Mesenchymal stem cell (in vitro differentiated cells and primary cell): ENCODE data around the gene RAMP1.
"Not testable (repeated sequence)": the region's sequence is repeated elsewhere in the genome, so short reads cannot be mapped to it uniquely, and the experiment has no call there.

Experiments used
- DNase-seq: peaks from one replicate; pipeline ENCODE4 v3.0.0-alpha.2; 2013
- H2AFZ ChIP-seq: one replicate; pipeline ENCODE4 v1.6.1; 2013; ENCODE audit warnings: low read depth, mild to moderate bottlenecking, control low read depth, inconsistent platforms, low read length, moderate library complexity
- H2AK5ac ChIP-seq: 2 replicates; pipeline ENCODE4 v1.6.1; 2013; ENCODE audit warnings: low read length, moderate library complexity, mild to moderate bottlenecking, inconsistent platforms; ENCODE audit not compliant: severe bottlenecking
- H2BK120ac ChIP-seq: one replicate; pipeline ENCODE4 v1.6.1; 2013; ENCODE audit warnings: low read depth, mild to moderate bottlenecking, inconsistent platforms, low read length, moderate library complexity
- H2BK12ac ChIP-seq, 2 experiments: one replicate each; pipeline ENCODE4 v1.6.1; 2013; ENCODE audit warnings: inconsistent platforms in 2 of 2, low read length in 2 of 2, mild to moderate bottlenecking in 2 of 2, moderate library complexity in 2 of 2, control low read depth in 1 of 2
- H2BK15ac ChIP-seq: one replicate; pipeline ENCODE4 v1.6.1; 2013; ENCODE audit warnings: mild to moderate bottlenecking, low read depth, inconsistent platforms; ENCODE audit not compliant: poor library complexity, severe bottlenecking
- H2BK5ac ChIP-seq: 2 replicates; pipeline ENCODE4 v1.6.1; 2013; ENCODE audit warnings: low read depth, mild to moderate bottlenecking, low read length, control low read depth, inconsistent platforms; ENCODE audit not compliant: poor library complexity, severe bottlenecking
- H3K14ac ChIP-seq, 2 experiments: one replicate each; pipeline ENCODE4 v1.6.1; 2013; ENCODE audit warnings: inconsistent platforms in 2 of 2, low read length in 2 of 2, control low read depth in 1 of 2, mild to moderate bottlenecking in 1 of 2, moderate library complexity in 1 of 2
- H3K18ac ChIP-seq, 2 experiments: one replicate each; pipeline ENCODE4 v1.6.1; 2013; ENCODE audit warnings: inconsistent platforms in 2 of 2, low read length in 2 of 2, control low read depth in 1 of 2, low read depth in 1 of 2, mild to moderate bottlenecking in 1 of 2
- H3K23ac ChIP-seq, 2 experiments: one replicate each; pipeline ENCODE4 v1.6.1; 2013; ENCODE audit warnings: inconsistent platforms in 2 of 2, low read length in 2 of 2, mild to moderate bottlenecking in 2 of 2, moderate library complexity in 2 of 2, control low read depth in 1 of 2
- H3K27ac ChIP-seq: 2 replicates; pipeline ENCODE4 v1.5.1; 2013; ENCODE audit warnings: mild to moderate bottlenecking, moderate library complexity, low read length, control low read depth, inconsistent platforms; ENCODE audit not compliant: poor library complexity, severe bottlenecking
- H3K27me3 ChIP-seq, 2 experiments: 2 replicates each; pipeline versions ENCODE4 v1.6.1 to v1.7.0; 2013; ENCODE audit warnings: low read length in 2 of 2, mild to moderate bottlenecking in 2 of 2, moderate library complexity in 2 of 2, control low read depth in 1 of 2, inconsistent platforms in 1 of 2; ENCODE audit not compliant: control insufficient read depth in 1 of 2, insufficient read depth in 1 of 2
- H3K36me3 ChIP-seq, 2 experiments: 2 replicates each; pipeline versions ENCODE4 v1.6.1 to v1.7.0; 2013; ENCODE audit warnings: low read length in 2 of 2, control low read depth in 1 of 2, inconsistent platforms in 1 of 2, low read depth in 1 of 2, mild to moderate bottlenecking in 1 of 2; ENCODE audit not compliant: insufficient read depth in 2 of 2, control insufficient read depth in 1 of 2
- H3K4ac ChIP-seq, 2 experiments: one replicate each; pipeline ENCODE4 v1.6.1; 2013; ENCODE audit warnings: inconsistent platforms in 2 of 2, low read length in 2 of 2, mild to moderate bottlenecking in 2 of 2, moderate library complexity in 2 of 2, control low read depth in 1 of 2, low read depth in 1 of 2
- H3K4me1 ChIP-seq: 2 replicates; pipeline ENCODE4 v1.6.1; 2013; ENCODE audit warnings: low read depth, low read length, control low read depth; ENCODE audit not compliant: control insufficient read depth, insufficient read depth
- H3K4me2 ChIP-seq: 2 replicates; pipeline ENCODE4 v1.6.1; 2013; ENCODE audit warnings: low read length, mild to moderate bottlenecking, inconsistent platforms; ENCODE audit not compliant: poor library complexity, severe bottlenecking
- H3K4me3 ChIP-seq, 2 experiments: 2 replicates each; pipeline versions ENCODE4 v1.5.1 to v1.7.0; 2013; ENCODE audit warnings: low read length in 2 of 2, mild to moderate bottlenecking in 2 of 2, control low read depth in 1 of 2, low read depth in 1 of 2; ENCODE audit not compliant: insufficient read depth in 1 of 2
- H3K79me1 ChIP-seq: replicated peaks from 2 replicates; pipeline ENCODE4 v1.6.1; 2013; ENCODE audit warnings: mild to moderate bottlenecking, control low read depth, low read length, inconsistent platforms; ENCODE audit not compliant: poor library complexity, severe bottlenecking
- H3K9ac ChIP-seq: 2 replicates; pipeline ENCODE4 v1.7.0; 2013; ENCODE audit warnings: mild to moderate bottlenecking, low read length, moderate library complexity
- H3K9me3 ChIP-seq: 2 replicates; pipeline ENCODE4 v1.7.0; 2013; ENCODE audit warnings: mild to moderate bottlenecking, low read length; ENCODE audit not compliant: control insufficient read depth
- H4K8ac ChIP-seq: one replicate; pipeline ENCODE4 v1.6.1; 2013; ENCODE audit warnings: inconsistent platforms, mild to moderate bottlenecking, low read length, moderate library complexity
- H4K91ac ChIP-seq: one replicate; pipeline ENCODE4 v1.6.1; 2013; ENCODE audit warnings: mild to moderate bottlenecking, low read length, inconsistent platforms
- WGBS: methylation state at CpG from one replicate; pipeline ENCODE4 v1.1.7; 2013; ENCODE audit warnings: mixed read lengths; 5-methylcytosine and 5-hydroxymethylcytosine counted together

RAMP1 gene

DNA sequence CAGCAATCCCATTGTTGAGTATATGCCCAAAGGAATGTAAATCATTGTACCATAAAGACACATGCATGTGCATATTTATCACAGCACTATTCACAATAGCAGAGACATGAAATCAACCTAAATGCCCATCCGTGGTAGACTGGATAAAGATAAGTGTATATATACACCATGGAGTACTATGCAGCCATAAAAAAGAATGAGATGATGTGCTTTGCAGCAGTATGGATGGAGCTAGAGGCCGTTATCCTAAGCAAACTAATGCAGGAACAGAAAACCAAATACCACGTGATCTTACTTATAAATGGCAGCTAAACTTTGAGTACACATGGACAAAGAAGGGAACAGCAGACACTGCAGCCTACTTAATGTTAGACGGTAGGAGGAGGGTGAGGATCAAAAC is 18.4 kb upstream of the RAMP1 start:
- no peak overlapping the region for H2AK5ac ChIP-seq
- H3K9ac ChIP-seq = no peak overlapping the region
- 85% methylated on average over 4 of the region's 4 CpGs for WGBS
- no peak overlapping the region for H3K4me3 ChIP-seq
- H2BK120ac ChIP-seq = no peak overlapping the region
- no peak overlapping the region for H3K14ac ChIP-seq
- no peaks in the 10 kb centered on the region for H3K79me1 ChIP-seq
- H4K91ac ChIP-seq = no peak overlapping the region
- no peaks in the 10 kb centered on the region for H3K4me1 ChIP-seq
- no peak overlapping the region for H3K18ac ChIP-seq
- H3K36me3 ChIP-seq = no peaks in the 10 kb centered on the region
- H4K8ac ChIP-seq = no peak overlapping the region
- H2BK5ac ChIP-seq = no peak overlapping the region
- no peak for DNase-seq
- H2AFZ ChIP-seq = no peak overlapping the region
- H3K27me3 ChIP-seq = no peaks in the 10 kb centered on the region
- no peak overlapping the region for H2BK12ac ChIP-seq
- no peak overlapping the region for H3K4ac ChIP-seq
- no peak overlapping the region for H3K4me2 ChIP-seq
- H3K27ac ChIP-seq = no peak overlapping the region
- no peak overlapping the region for H2BK15ac ChIP-seq
- no peaks in the 10 kb centered on the region for H3K9me3 ChIP-seq
- H3K23ac ChIP-seq = no peak overlapping the region

DNA sequence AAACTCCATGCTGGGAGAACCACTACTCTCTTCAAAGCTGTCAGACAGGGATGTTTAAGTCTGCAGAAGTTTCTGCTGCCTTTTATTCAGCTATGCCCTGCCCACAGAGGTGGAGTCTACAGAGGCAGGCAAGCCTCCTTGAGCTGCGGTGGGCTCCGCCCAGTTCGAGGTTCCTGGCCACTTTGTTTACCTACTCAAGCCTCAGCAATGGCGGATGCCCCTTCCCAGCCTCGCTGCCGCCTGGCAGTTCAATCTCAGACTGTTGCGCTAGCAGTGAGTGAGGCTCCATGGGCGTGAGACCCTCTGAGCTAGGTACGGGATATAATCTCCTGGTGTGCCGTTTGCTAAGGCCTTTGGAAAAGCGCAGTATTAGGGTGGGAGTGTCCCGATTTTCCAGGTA is 10.5 kb upstream of the RAMP1 start:
- not testable (repeated sequence) for H3K4me2 ChIP-seq, H2BK120ac ChIP-seq, DNase-seq, H2BK12ac ChIP-seq, H3K4me3 ChIP-seq, H2AFZ ChIP-seq, H3K9me3 ChIP-seq, H3K79me1 ChIP-seq, H3K9ac ChIP-seq, H4K91ac ChIP-seq, H3K23ac ChIP-seq, H2BK5ac ChIP-seq, H2AK5ac ChIP-seq, H3K27ac ChIP-seq, H3K4ac ChIP-seq, H4K8ac ChIP-seq, H2BK15ac ChIP-seq, H3K14ac ChIP-seq, H3K18ac ChIP-seq, H3K36me3 ChIP-seq, H3K4me1 ChIP-seq, H3K27me3 ChIP-seq
- 90% methylated on average over 12 of the region's 12 CpGs for WGBS

DNA sequence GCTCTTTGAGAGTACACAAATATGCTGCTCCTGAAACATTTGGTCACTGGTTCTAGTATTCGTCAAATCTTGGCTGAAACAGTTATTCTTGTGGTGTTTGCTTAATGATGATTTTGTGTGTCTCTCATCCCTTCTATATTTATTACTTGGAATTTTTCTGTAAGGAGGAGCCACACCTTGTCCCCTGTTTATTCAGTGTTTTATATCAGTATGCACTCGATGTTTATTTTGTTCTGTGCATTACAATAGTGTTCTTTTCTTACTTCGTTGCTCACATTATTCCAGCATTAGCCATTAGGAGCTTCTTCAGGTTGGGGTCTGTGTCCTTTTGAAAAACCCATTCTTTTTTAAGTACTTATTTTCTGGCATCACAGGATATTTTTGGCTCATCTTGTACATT is 5.1 kb upstream of the RAMP1 start:
- H3K14ac ChIP-seq = no peak overlapping the region
- no peak overlapping the region for H2BK5ac ChIP-seq
- WGBS = 91% methylated on average over 3 of the region's 3 CpGs
- no peak overlapping the region for H2AK5ac ChIP-seq
- H3K79me1 ChIP-seq = no peaks in the 10 kb centered on the region
- H3K36me3 ChIP-seq = no peaks in the 10 kb centered on the region
- DNase-seq = no peak
- no peak overlapping the region for H3K23ac ChIP-seq
- H3K9ac ChIP-seq = no peak overlapping the region
- no peak overlapping the region for H2AFZ ChIP-seq
- H3K9me3 ChIP-seq = no peaks in the 10 kb centered on the region
- peaks cover 12% of the 10 kb centered on the region for H3K4me1 ChIP-seq
- no peak overlapping the region for H4K91ac ChIP-seq
- H2BK15ac ChIP-seq = no peak overlapping the region
- H3K18ac ChIP-seq = no peak overlapping the region
- H2BK12ac ChIP-seq = no peak overlapping the region
- no peak overlapping the region for H2BK120ac ChIP-seq
- H3K27ac ChIP-seq = no peak overlapping the region
- peaks cover 4 to 36% of the 10 kb centered on the region in 2 experiments for H3K27me3 ChIP-seq
- no peak overlapping the region for H3K4me2 ChIP-seq
- no peak overlapping the region for H4K8ac ChIP-seq
- H3K4ac ChIP-seq = no peak overlapping the region
- no peak overlapping the region for H3K4me3 ChIP-seq

DNA sequence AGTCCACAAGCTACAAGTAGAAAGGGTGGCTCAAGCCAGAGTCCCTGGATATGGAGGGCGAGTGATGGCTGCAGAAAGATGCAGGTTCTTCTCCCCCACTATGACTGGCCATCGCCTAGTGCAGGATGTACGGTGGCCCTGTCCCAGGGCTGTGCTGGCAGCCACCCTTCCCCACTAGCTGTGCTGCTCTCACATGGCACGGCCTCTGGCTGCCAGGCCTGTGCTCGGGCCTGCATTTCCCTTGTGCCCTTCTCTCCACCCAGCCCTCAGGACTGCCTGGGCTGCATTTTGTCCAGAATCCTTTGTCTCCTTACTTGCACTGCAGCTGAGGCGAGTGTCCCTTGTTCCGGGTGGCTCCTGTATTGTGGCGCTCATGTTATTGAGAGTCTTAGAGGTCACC is 1.6 kb upstream of the RAMP1 start:
- no peak overlapping the region for H3K27ac ChIP-seq
- H3K4me2 ChIP-seq = no peak overlapping the region
- H2AK5ac ChIP-seq = no peak overlapping the region
- H4K91ac ChIP-seq = no peak overlapping the region
- peaks cover 4 to 64% of the 10 kb centered on the region in 2 experiments for H3K27me3 ChIP-seq
- no peak overlapping the region for H2BK120ac ChIP-seq
- no peak overlapping the region for H3K9ac ChIP-seq
- H4K8ac ChIP-seq = no peak overlapping the region
- no peak overlapping the region for H2BK5ac ChIP-seq
- no peak overlapping the region for H3K4ac ChIP-seq
- H2BK15ac ChIP-seq = no peak overlapping the region
- DNase-seq = no peak
- H3K14ac ChIP-seq = no peak overlapping the region
- peaks cover under 1% of the 10 kb centered on the region for H3K79me1 ChIP-seq
- no peak overlapping the region for H3K23ac ChIP-seq
- no peaks in the 10 kb centered on the region for H3K9me3 ChIP-seq
- no peak overlapping the region for H2AFZ ChIP-seq
- no peak overlapping the region for H3K18ac ChIP-seq
- 86% methylated on average over 8 of the region's 8 CpGs for WGBS
- peaks cover 15% of the 10 kb centered on the region for H3K4me1 ChIP-seq
- H3K4me3 ChIP-seq = no peak overlapping the region
- no peaks in the 10 kb centered on the region for H3K36me3 ChIP-seq
- no peak overlapping the region for H2BK12ac ChIP-seq
